ENCODE results near the gene CCDC7.
A peak's percentile ranks its signal among the peaks of the same experiment; 100 is the strongest.
"Not testable (repeated sequence)": the region's sequence is repeated elsewhere in the genome, so short reads cannot be mapped to it uniquely, and the experiment has no call there.

Gene CCDC7

GRCh38 chr10:32793033-32793432, 347.1 kb downstream of the CCDC7 start:
- no peak overlapping the region for H3K4me3 ChIP-seq (ENCODE audit: low read depth, low read length)
- DNase-seq (ENCODE audit: low read depth) = peak; percentile 14

GRCh38 chr10:32795598-32796183, 349.8 kb downstream of the CCDC7 start:
- H3K4me3 ChIP-seq (ENCODE audit: low read depth, low read length) = no peak overlapping the region
- no peak for DNase-seq (ENCODE audit: low read depth)

GRCh38 chr10:32797393-32797792, 351.5 kb downstream of the CCDC7 start:
- H3K4me3 ChIP-seq (ENCODE audit: low read depth, low read length) = not testable (repeated sequence)

GRCh38 chr10:32846974-32847373, 401.0 kb downstream of the CCDC7 start:
- no peak overlapping the region for H3K4me3 ChIP-seq (ENCODE audit: low read depth, low read length)
- DNase-seq (ENCODE audit: low read depth) = no peak

More at GRCh38 chr10:32797393-32797792, 351.5 kb downstream of the CCDC7 start:
- not testable (repeated sequence) for DNase-seq (ENCODE audit: low read depth)

GRCh38 chr10:32851301-32851700, 405.4 kb downstream of the CCDC7 start:
- DNase-seq (ENCODE audit: low read depth) = no peak
- no peak overlapping the region for H3K4me3 ChIP-seq (ENCODE audit: low read depth, low read length)

GRCh38 chr10:32854435-32854834, 408.5 kb downstream of the CCDC7 start:
- no peak for DNase-seq (ENCODE audit: low read depth)
- H3K4me3 ChIP-seq (ENCODE audit: low read depth, low read length) = no peak overlapping the region

GRCh38 chr10:32865170-32865569, 419.2 kb downstream of the CCDC7 start:
- DNase-seq (ENCODE audit: low read depth) = no peak
- no peak overlapping the region for H3K4me3 ChIP-seq (ENCODE audit: low read depth, low read length)

- no peak for DNase-seq (ENCODE audit: low read depth)
- H3K4me3 ChIP-seq (ENCODE audit: low read depth, low read length) = no peak overlapping the region
Observed at GRCh38 chr10:32877915-32878314, 432.0 kb downstream of the CCDC7 start.

- H3K4me3 ChIP-seq (ENCODE audit: low read depth, low read length) = no peak overlapping the region
- no peak for DNase-seq (ENCODE audit: low read depth)
Observed at GRCh38 chr10:32878646-32879045, 432.7 kb downstream of the CCDC7 start.

- DNase-seq (ENCODE audit: low read depth) = no peak
- no peak overlapping the region for H3K4me3 ChIP-seq (ENCODE audit: low read depth, low read length)
Observed at GRCh38 chr10:32882076-32882475, 436.1 kb downstream of the CCDC7 start.

GRCh38 chr10:32887481-32887880, 441.5 kb downstream of the CCDC7 start:
- no peak overlapping the region for H3K4me3 ChIP-seq (ENCODE audit: low read depth, low read length)
- DNase-seq (ENCODE audit: low read depth) = no peak

GRCh38 chr10:32888161-32888927, 442.4 kb downstream of the CCDC7 start:
- no peak overlapping the region for H3K4me3 ChIP-seq (ENCODE audit: low read depth, low read length)
- DNase-seq (ENCODE audit: low read depth) = no peak

- H3K4me3 ChIP-seq (ENCODE audit: low read depth, low read length) = no peak overlapping the region
- DNase-seq (ENCODE audit: low read depth) = no peak
Observed at GRCh38 chr10:32889631-32890212, 443.8 kb downstream of the CCDC7 start.

- no peak for DNase-seq (ENCODE audit: low read depth)
- H3K4me3 ChIP-seq (ENCODE audit: low read depth, low read length) = no peak overlapping the region
Observed at GRCh38 chr10:32890444-32890843, 444.5 kb downstream of the CCDC7 start.

GRCh38 chr10:32891261-32891660, 445.3 kb downstream of the CCDC7 start:
- no peak for DNase-seq (ENCODE audit: low read depth)
- H3K4me3 ChIP-seq (ENCODE audit: low read depth, low read length) = no peak overlapping the region

- no peak for DNase-seq (ENCODE audit: low read depth)
- H3K4me3 ChIP-seq (ENCODE audit: low read depth, low read length) = no peak overlapping the region
Observed at GRCh38 chr10:32893434-32893833, 447.5 kb downstream of the CCDC7 start.

- DNase-seq (ENCODE audit: low read depth) = no peak
- no peak overlapping the region for H3K4me3 ChIP-seq (ENCODE audit: low read depth, low read length)
Observed at GRCh38 chr10:32893916-32894664, 448.1 kb downstream of the CCDC7 start.

GRCh38 chr10:32895200-32895968, 449.4 kb downstream of the CCDC7 start:
- DNase-seq (ENCODE audit: low read depth); H3K4me3 ChIP-seq (ENCODE audit: low read depth, low read length): not testable (repeated sequence)

GRCh38 chr10:32901815-32902214, 455.9 kb downstream of the CCDC7 start:
- no peak overlapping the region for H3K4me3 ChIP-seq (ENCODE audit: low read depth, low read length)
- DNase-seq (ENCODE audit: low read depth) = no peak
